ENCODE results near the gene CELSR2.

Gene CELSR2

GRCh38 chr1:109240158-109241152 is 8.9 kb upstream of the CELSR2 start:
- H3K9me3 ChIP-seq (ENCODE audit: control insufficient read depth, insufficient read depth, low read length) = no peaks in the 10 kb centered on the region
- H3K9ac ChIP-seq (ENCODE audit: low read depth, low read length) = peak overlapping the region; percentile 31
- H3K36me3 ChIP-seq (ENCODE audit: insufficient read depth, low read length) = peaks cover 22% of the 10 kb centered on the region
- peaks cover 32% of the 10 kb centered on the region for H3K4me1 ChIP-seq (ENCODE audit: insufficient read depth, low read length)

DNA sequence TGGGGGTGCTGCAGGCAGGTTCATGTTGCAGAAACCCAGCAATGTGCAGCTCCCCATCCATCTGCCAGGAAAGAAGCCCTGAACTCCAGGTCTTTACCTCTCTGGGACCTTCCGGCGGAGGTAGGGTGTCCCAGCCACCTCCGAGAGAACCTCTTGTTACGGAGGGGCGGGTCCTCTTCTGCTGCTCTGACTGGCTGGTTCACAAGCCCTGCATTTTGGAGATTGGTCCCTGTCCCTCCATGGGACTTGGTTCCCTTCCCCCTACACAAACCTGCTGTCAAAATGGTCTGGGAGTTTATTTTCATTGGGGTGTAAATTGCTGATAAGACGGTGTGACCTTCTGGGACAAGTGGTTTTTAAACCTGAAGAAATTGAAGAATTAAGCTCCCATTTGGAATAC is 8.0 kb upstream of the CELSR2 start:
- peaks cover 20% of the 10 kb centered on the region for H3K36me3 ChIP-seq (ENCODE audit: insufficient read depth, low read length)
- no peaks in the 10 kb centered on the region for H3K9me3 ChIP-seq (ENCODE audit: control insufficient read depth, insufficient read depth, low read length)
- peaks cover 32% of the 10 kb centered on the region for H3K4me1 ChIP-seq (ENCODE audit: insufficient read depth, low read length)
- peak overlapping the region; percentile 31; the same call in 1 of the 2 replicates for H3K9ac ChIP-seq (ENCODE audit: low read depth, low read length)

- no peaks in the 10 kb centered on the region for H3K9me3 ChIP-seq (ENCODE audit: control insufficient read depth, insufficient read depth, low read length)
- H3K36me3 ChIP-seq (ENCODE audit: insufficient read depth, low read length) = peaks cover 15% of the 10 kb centered on the region
- peak overlapping the region; percentile 21; the same call in 1 of the 2 replicates for H3K9ac ChIP-seq (ENCODE audit: low read depth, low read length)
- H3K4me1 ChIP-seq (ENCODE audit: insufficient read depth, low read length) = peaks cover 32% of the 10 kb centered on the region
Observed at GRCh38 chr1:109241841-109242345, 7.4 kb upstream of the CELSR2 start.

DNA sequence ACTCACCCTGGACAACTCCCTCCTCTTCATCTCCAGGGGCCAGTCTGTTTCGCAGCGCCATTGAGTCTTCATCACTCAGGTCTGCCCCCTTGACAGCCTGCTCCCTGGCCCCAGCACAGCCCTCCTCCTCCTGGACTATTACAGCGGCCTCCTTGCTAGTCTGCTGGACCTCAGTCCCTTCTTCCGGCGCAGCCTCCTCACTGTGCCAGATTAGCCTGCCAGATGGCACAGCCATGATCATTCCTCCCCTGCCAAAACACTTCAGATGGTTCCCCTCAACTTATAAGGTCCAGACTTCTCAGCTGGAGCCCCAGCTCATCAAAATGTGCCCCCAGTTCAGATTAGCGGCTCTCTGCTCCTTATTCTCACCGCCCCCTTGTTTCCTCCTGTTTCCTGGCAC is 7.0 kb upstream of the CELSR2 start:
- Histone ChIP-seq H3K9ac (ENCODE audit: low read depth, low read length) (no peak overlapping the region), H3K4me1 (ENCODE audit: insufficient read depth, low read length) (peaks cover 32% of the 10 kb centered on the region), H3K36me3 (ENCODE audit: insufficient read depth, low read length) (peaks cover 11% of the 10 kb centered on the region), H3K9me3 (ENCODE audit: control insufficient read depth, insufficient read depth, low read length) (no peaks in the 10 kb centered on the region)

GRCh38 chr1:109243221-109243620 is 6.1 kb upstream of the CELSR2 start:
- Histone ChIP-seq H3K4me1 (ENCODE audit: insufficient read depth, low read length) (peaks cover 32% of the 10 kb centered on the region), H3K36me3 (ENCODE audit: insufficient read depth, low read length) (peaks cover 4% of the 10 kb centered on the region; the same call in 1 of the 2 replicates), H3K9me3 (ENCODE audit: control insufficient read depth, insufficient read depth, low read length) (no peaks in the 10 kb centered on the region), H3K9ac (ENCODE audit: low read depth, low read length) (no peak overlapping the region)

DNA sequence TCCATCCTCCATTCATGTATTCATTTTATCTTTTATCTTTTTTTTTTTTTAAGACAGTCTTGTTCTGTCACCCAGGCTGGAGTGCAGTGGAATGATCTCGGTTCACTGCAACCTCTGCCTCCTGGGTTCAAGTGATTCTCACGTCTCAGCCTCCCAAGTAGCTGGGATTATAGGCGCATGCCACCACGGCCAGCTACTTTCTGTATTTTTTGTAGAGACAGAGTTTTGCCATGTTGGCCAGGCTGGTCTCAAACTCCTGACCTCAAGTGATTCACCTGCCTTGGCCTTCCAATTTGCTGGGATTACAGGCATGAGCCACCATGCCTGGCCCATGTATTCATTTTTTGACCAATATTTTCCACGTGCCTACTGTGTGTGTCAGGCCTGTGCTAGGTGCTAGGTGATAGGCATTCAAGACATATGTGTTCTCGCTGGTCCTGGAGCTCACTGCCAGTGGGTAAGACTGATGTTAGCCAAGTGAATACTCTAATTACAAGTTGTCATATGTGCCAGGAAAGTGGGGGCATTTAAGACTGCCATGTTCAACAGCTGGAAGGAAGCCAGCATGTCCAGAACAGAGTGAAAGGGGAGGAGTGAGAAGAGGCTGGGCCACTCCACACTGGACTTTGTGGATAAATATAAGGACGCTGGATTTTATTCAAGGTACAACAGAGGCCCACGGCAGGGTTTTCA is 5.3 kb upstream of the CELSR2 start:
- Histone ChIP-seq H3K36me3 (ENCODE audit: insufficient read depth, low read length) (no peaks in the 10 kb centered on the region), H3K9ac (ENCODE audit: low read depth, low read length) (no peak overlapping the region), H3K4me1 (ENCODE audit: insufficient read depth, low read length) (peaks cover 27% of the 10 kb centered on the region), H3K9me3 (ENCODE audit: control insufficient read depth, insufficient read depth, low read length) (no peaks in the 10 kb centered on the region)

DNA sequence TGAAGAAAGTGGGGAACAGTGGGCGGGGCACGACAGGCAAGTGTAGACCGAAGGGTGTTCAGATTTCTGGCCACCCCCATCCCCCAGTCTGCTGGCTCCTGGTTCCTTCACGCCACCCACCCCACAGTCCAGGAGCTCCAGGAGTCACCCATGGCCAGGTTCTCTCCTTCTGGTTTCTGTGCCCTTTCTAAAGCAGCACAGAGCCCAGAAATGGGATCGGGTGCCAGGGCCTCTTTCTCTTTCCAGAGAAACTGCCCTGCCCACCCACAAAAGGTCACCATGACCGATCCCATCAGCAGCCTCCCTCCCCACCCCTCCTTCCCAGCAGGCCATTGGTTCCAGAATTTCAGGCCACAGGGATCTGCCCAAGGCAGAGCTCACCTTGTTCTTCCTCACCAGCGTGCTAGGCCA is 3.2 kb upstream of the CELSR2 start:
- H3K9ac ChIP-seq (ENCODE audit: low read depth, low read length) = no peak overlapping the region
- no peaks in the 10 kb centered on the region; the same call in 1 of the 2 replicates for H3K36me3 ChIP-seq (ENCODE audit: insufficient read depth, low read length)
- H3K9me3 ChIP-seq (ENCODE audit: control insufficient read depth, insufficient read depth, low read length) = no peaks in the 10 kb centered on the region
- H3K4me1 ChIP-seq (ENCODE audit: insufficient read depth, low read length) = peaks cover 13% of the 10 kb centered on the region

- Histone ChIP-seq H3K9ac (ENCODE audit: low read depth, low read length) (no peak overlapping the region), H3K4me1 (ENCODE audit: insufficient read depth, low read length) (no peaks in the 10 kb centered on the region; the same call in 1 of the 2 replicates), H3K36me3 (ENCODE audit: insufficient read depth, low read length) (no peaks in the 10 kb centered on the region; the same call in 1 of the 2 replicates), H3K9me3 (ENCODE audit: control insufficient read depth, insufficient read depth, low read length) (no peaks in the 10 kb centered on the region)
Observed at GRCh38 chr1:109247401-109248365, 1.7 kb upstream of the CELSR2 start.

GRCh38 chr1:109248444-109248796 is 919 bp upstream of the CELSR2 start:
- H3K36me3 ChIP-seq (ENCODE audit: insufficient read depth, low read length) = no peaks in the 10 kb centered on the region; the same call in 1 of the 2 replicates
- no peak overlapping the region for H3K9ac ChIP-seq (ENCODE audit: low read depth, low read length)
- H3K4me1 ChIP-seq (ENCODE audit: insufficient read depth, low read length) = peaks cover 2% of the 10 kb centered on the region; the same call in 1 of the 2 replicates
- H3K9me3 ChIP-seq (ENCODE audit: control insufficient read depth, insufficient read depth, low read length) = no peaks in the 10 kb centered on the region

- Histone ChIP-seq H3K36me3 (ENCODE audit: insufficient read depth, low read length) (no peaks in the 10 kb centered on the region; the same call in 1 of the 2 replicates), H3K9ac (ENCODE audit: low read depth, low read length) (peak overlapping the region; percentile 56; the same call in 1 of the 2 replicates), H3K9me3 (ENCODE audit: control insufficient read depth, insufficient read depth, low read length) (no peaks in the 10 kb centered on the region)
Observed at GRCh38 chr1:109249654-109250401, 489 bp downstream of the CELSR2 start.

DNA sequence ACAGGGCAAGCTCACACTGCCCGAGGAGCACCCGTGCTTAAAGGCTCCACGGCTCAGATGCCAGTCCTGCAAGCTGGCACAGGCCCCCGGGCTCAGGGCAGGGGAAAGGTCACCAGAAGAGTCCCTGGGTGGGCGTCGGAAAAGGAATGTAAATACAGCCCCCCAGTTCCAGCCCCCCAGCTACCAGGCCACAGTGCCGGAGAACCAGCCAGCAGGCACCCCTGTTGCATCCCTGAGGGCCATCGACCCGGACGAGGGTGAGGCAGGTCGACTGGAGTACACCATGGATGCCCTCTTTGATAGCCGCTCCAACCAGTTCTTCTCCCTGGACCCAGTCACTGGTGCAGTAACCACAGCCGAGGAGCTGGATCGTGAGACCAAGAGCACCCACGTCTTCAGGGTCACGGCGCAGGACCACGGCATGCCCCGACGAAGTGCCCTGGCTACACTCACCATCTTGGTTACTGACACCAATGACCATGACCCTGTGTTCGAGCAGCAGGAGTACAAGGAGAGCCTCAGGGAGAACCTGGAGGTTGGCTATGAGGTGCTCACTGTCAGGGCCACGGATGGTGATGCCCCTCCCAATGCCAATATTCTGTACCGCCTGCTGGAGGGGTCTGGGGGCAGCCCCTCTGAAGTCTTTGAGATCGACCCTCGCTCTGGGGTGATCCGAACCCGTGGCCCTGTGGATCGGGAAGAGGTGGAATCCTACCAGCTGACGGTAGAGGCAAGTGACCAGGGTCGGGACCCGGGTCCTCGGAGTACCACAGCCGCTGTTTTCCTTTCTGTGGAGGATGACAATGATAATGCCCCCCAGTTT is 1.3 kb downstream of the CELSR2 start:
- peaks cover 24% of the 10 kb centered on the region; the same call in 1 of the 2 replicates for H3K4me1 ChIP-seq (ENCODE audit: insufficient read depth, low read length)
- no peaks in the 10 kb centered on the region; the same call in 1 of the 2 replicates for H3K36me3 ChIP-seq (ENCODE audit: insufficient read depth, low read length)
- H3K9me3 ChIP-seq (ENCODE audit: control insufficient read depth, insufficient read depth, low read length) = no peaks in the 10 kb centered on the region
- H3K9ac ChIP-seq (ENCODE audit: low read depth, low read length) = peak overlapping the region; percentile 56; the same call in 1 of the 2 replicates

More at GRCh38 chr1:109249654-109250401, 489 bp downstream of the CELSR2 start:
- peaks cover 16% of the 10 kb centered on the region; the same call in 1 of the 2 replicates for H3K4me1 ChIP-seq (ENCODE audit: insufficient read depth, low read length)

Data from ES-I3 (cell line).